NCI-H748 (cell line): ENCODE data around the gene ZNF320.
"Not testable (repeated sequence)": the region's sequence is repeated elsewhere in the genome, so short reads cannot be mapped to it uniquely, and the experiment has no call there.

Experiments used
- DNase-seq: peaks from one replicate; lab custom pipeline; 2025; ENCODE audit not compliant: unreplicated experiment; lab: John Stamatoyannopoulos, UW

ZNF320 gene

GRCh38 chr19:52897138-52897935 is at the start of gene ZNF320:
TSS of gene ZNF320 (minus strand) at chr19:52897635. CDS start at chr19:52890255, 7,380 bp downstream.
- DNase-seq = peak; percentile 96

DNA sequence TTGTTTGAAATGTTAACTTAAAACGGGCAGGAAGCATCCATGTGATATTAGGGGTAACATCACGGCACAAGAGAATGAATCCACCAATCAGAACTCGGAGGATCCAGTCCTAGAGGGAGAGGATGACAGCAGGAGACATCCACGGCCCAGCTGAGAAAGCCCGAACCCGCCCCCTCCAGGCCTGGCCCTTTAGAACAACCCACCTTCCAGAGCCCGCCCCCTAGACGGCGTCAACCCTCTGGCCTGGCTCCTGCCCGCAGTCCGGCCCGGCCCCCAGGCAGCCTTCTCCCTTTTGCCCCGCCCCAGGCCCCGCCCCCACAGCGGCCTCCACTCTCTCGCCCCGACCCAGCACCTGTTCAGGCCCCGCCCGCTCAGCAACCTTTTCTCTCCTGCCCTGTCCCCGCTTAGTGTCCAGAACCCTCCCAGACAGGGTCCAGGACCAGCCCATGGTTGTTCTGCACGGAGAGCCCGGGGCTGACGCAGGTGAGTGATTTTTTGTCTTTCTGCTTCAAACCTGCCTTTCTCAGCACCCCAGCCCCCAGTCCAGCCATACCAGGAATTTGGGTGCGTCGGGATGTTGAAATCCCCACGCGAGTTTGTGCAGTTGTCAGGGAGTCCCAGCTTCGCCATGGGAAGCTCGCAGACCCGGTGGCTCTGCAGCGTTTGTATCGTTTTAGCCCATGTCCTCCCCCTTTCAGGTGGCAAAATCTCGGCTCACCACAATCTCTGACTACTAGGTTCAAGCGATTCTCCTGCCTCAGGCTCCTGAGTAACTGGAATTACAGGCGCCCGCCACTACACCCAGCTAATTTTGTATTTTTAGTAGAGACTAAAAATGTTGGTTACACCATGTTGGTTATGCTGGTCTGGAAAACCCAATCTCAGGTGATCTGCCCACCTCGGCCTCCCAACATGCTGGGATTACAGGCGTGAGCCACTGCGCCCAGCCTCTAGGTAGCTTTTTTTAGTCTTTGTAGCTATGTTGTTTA is 49.2 kb upstream of the ZNF320 start:
- no peak for DNase-seq

DNA sequence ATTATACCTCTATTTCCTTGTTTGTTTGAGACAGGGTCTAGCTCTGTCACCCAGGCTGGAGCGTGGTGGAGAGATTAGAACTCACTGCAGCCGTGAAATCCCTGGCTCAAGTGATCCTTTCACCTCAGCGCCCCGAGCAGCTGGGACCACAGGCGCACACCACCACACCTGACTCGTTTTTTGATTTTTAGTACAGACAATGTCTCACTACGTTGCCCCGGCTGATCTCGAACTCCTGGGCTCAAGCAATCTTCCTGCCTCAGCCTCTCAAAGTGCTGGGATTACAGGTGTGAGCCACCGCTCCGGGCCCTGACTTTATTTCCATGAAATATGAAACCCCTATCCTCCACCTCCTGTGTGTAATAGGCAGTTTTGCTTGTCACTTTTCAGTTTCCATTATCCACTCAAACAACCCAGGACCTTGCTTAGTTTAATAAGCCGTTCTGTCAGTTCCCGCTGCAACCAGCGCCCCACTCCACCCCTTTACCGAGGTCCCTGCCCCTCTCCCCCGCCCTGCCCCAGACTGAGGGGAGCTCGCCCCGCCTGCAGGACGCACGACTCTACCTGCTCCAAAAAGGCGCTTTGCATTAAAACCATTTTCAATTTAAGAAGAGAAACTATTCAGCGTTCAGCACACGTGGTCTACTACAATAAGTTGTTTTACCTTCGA is 48.4 kb upstream of the ZNF320 start:
- DNase-seq = no peak

GRCh38 chr19:52944703-52945493 is 47.5 kb upstream of the ZNF320 start:
- DNase-seq = peak; percentile 81

GRCh38 chr19:52943884-52944643 is 46.6 kb upstream of the ZNF320 start:
- no peak for DNase-seq

DNA sequence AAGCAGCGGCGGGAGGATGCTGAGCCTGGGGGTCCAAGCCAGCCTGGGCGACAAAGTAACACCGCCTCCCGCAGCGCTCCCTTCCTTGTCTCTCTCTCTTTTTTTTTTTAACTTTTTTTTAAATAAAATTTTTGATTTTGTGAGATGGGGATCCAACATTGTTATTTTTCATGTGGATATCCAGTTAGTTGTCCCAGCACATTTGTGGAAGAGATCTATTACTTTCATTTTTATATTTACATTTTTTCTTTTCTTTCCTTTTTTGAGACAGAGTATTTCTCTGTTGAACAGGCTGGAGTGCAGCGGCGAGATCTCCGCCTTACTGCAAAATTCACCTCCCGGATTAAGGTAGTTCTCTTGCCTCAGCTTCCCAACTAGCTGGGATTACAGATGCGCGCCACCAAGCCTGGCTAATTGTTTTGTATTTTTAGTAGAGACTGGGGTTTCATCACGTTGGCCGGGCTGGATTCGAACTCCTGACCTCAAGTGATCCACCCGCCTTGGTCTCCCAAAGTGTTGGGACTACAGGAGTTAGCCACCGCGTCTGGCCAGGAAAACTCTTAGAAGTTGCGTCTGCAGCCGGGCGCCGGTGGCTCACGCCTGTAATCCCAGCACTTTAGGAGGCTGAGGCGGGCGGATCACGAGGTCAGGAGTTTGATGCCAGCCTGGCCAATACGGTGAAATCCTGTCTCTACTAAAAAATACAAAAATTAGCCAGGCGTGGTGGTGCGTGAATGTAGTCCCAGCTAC is 45.9 kb upstream of the ZNF320 start:
- no peak for DNase-seq

DNA sequence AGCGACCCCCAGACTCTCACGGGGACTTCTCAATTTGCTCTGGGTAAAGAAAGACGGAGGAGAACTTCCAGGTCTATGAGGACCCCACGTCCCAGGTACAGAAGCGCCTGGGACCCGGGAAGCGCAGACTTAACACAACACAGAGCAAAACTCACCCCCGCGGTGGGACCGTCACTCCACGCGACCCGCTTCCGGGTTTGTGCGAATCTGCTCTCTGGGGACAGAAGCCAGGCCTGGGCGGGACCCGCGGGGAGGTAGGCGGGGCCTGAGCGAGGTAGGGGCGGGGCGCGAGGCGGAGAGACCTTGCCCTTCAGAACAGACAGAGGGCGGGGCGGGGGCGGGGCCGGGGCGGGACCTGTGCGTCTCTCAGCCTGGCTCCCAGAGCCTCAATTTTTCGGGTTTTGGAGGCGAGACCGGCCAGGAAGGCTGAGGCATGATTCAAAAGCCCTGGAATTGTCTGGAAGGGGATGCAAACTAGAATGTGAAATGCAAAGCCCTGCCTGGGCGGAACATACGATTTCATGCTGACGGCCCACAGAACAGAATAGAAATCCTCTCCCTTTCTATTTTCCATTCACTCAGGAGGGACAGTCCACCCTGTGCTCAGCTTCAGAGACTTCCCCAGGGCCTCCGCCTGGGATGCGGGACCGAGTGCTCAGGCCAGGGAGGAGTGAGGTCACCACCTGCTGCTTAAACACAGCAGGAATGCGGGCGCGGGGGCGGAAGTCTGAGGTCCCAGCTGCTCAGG is 45.1 kb upstream of the ZNF320 start:
- peak; percentile 88 for DNase-seq

DNA sequence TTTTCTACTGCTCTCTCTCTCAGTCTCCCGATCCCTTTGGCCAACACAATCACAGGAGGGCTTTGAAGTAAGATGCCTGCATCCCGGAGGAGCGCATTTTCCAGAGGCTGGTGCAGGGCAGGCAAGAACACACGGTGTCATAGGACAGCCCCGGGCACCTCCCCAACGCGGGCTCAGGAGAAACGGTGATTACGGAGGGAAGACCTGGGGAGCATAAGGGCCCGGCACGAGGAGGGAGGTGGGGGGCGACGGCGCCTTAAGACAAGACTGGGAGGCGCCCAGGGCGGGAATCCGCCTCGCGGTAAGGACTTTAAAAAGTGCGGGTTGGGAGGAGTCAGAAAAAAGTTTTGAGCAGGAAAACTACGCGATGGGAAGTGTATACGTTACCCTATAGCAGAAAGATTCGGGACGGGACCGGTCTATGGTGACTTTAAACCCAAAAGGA is 44.5 kb upstream of the ZNF320 start:
- peak; percentile 65 for DNase-seq

DNA sequence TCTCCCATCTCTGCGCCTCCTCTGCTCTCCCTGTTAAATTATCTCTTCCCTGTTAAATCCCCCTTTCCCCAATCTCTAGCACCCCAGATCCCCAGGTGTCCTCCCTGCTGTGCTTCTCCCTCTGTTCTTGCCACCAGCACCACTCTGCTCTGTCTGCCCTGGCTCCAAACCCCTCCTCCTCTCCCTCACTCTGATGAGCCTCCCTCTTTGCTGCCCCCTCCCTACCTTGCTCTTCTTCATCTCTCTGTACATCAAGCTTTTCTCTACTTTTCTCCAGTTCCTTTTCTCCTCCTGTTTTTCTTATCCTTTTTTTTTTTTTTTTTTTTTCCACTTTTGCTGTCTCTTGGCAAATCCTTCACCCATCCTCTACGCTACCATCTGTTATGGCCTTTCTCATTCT is 44.1 kb upstream of the ZNF320 start:
- peak; percentile 47 for DNase-seq

- not testable (repeated sequence) for DNase-seq
Observed at GRCh38 chr19:52940905-52941304, 43.5 kb upstream of the ZNF320 start.

- no peak for DNase-seq
Observed at GRCh38 chr19:52938761-52939160, 41.3 kb upstream of the ZNF320 start.

GRCh38 chr19:52936954-52937325 is 39.5 kb upstream of the ZNF320 start:
- DNase-seq = no peak

- no peak for DNase-seq
Observed at GRCh38 chr19:52936151-52936953, 38.9 kb upstream of the ZNF320 start.

DNA sequence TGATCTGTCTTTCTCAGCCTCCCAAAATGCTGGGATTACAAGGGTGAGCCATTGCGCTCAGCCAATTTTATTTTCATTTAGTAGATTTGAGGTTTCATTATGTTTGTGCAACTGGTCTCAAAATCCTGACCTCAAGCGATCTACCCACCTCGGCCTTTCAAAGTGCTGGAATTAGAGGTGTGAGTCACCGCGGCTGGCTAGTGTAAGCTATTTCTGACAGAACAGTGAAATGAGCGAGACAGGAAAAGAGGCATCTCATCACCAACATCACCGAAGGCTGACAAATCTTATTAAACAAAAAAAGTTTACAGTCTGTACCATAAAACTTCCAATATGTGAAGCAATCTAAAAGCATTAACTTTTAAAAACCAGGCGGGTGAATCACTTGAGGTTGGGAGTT is 38.0 kb upstream of the ZNF320 start:
- no peak for DNase-seq

DNA sequence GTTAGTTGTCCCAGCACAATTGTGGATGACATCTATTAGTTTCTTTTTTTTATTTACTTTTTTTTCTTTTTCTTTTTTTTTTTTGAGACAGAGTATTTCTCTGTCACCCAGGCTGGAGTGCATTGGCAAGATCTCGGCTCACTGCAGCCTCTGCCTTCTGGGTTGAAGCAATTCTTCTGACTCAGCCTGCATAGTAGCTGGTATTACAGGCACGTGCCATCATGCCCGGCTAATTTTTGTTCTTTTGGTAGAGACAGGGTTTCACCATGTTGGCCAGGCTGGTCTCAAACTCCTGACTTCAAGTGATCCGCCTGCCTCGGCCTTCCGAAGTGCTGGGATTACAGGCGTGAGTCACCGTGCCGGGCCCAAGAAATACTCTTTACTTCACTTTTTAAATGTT is 27.2 kb upstream of the ZNF320 start:
- DNase-seq = not testable (repeated sequence)

GRCh38 chr19:52923778-52924593 is 26.6 kb upstream of the ZNF320 start:
- no peak for DNase-seq
